SK-N-SH treated with all-trans-retinoic acid at 6 μM for 48 hours (cell line): ENCODE measurements around the gene ASCL5.

Experiments used
- ARNTL ChIP-seq: fragments of 450-650 bp; formaldehyde crosslinking; IDR thresholded peaks from 2 replicates; pipeline ENCODE4 v1.5.0; 2020; ENCODE audit warnings: low read depth, mild to moderate bottlenecking, moderate library complexity, borderline replicate concordance
- ZNF565 ChIP-seq: fragments of 450-650 bp; formaldehyde crosslinking; conservative IDR thresholded peaks from 2 replicates; pipeline ENCODE4 v1.5.0; 2020; ENCODE audit warnings: low read depth, mild to moderate bottlenecking, moderate library complexity

GRCh38 chr1:201068976-201069375, 58.0 kb downstream of the ASCL5 start:
- TF ChIP-seq ZNF565 (no peak), ARNTL (CRISPR knock-in tag) (no peak)
